Gastrocnemius medialis (tissue), 4 donors: Measurements from ENCODE around the gene MRPL22. TPM values are rescaled to one million over a fixed set of nuclear protein-coding genes. Genes with fewer than 3 reads are reported as not detected.
"Not testable (repeated sequence)": the region's sequence is repeated elsewhere in the genome, so short reads cannot be mapped to it uniquely, and the experiment has no call there.

Source experiments
- ATAC-seq, 2 donors: fragments of 150-250 bp; one replicate each; pipeline ENCODE4 v1.9.1; 2016
- DNase-seq, 2 donors: peaks; one replicate each; pipeline ENCODE4 v3.0.0-alpha.2; 2019
- H3K27ac ChIP-seq, 4 donors: fragments of 200-600 bp; sonication (generic); 1 replicate in 1 of 4; 2 replicates in 3 of 4; pipeline ENCODE4 v1.5.1; 2016 to 2018; ENCODE audit warnings: mild to moderate bottlenecking in 2 of 4, moderate library complexity in 1 of 4
- H3K27me3 ChIP-seq, 3 donors: fragments of 200-600 bp; sonication (generic) in 2 of 3; 1 replicate in 1 of 3; 2 replicates in 2 of 3; pipeline versions ENCODE4 v1.5.1 to v1.6.0; 2016 to 2019; ENCODE audit warnings: mild to moderate bottlenecking in 1 of 3, moderate library complexity in 1 of 3
- H3K36me3 ChIP-seq, 2 donors: fragments of 200-600 bp; sonication (generic) in 1 of 2; one replicate each; pipeline ENCODE4 v1.5.1; 2017 to 2018
- H3K4me1 ChIP-seq, 2 donors: fragments of 200-600 bp; sonication (generic) in 1 of 2; one replicate each; pipeline ENCODE4 v1.5.1; 2016 to 2017; ENCODE audit warnings: mild to moderate bottlenecking in 2 of 2
- H3K4me3 ChIP-seq, 4 donors: fragments of 200-600 bp; sonication (generic) in 3 of 4; 1 replicate in 1 of 4; 2 replicates in 3 of 4; pipeline ENCODE4 v1.5.1; 2016 to 2019; ENCODE audit warnings: mild to moderate bottlenecking in 2 of 4
- H3K9me3 ChIP-seq, 3 donors: fragments of 200-600 bp; sonication (generic) in 2 of 3; 1 replicate in 1 of 3; 2 replicates in 2 of 3; pipeline ENCODE4 v1.5.1; 2016 to 2019
- CTCF ChIP-seq, 5 experiments: fragments of 450-650 bp in 3 of 5; fragments of 200-600 bp in 2 of 5; sonication (generic) in 2 of 5; IDR thresholded peaks in 4 of 5; conservative IDR thresholded peaks in 1 of 5; 1 replicate in 4 of 5; 2 replicates in 1 of 5; pipeline ENCODE4 v1.5.1; 2016 to 2019; ENCODE audit warnings: antibody characterized with exemption in 5 of 5, mild to moderate bottlenecking in 3 of 5, moderate library complexity in 3 of 5
- POLR2A ChIP-seq, 2 donors: fragments of 450-650 bp; IDR thresholded peaks; one replicate each; pipeline ENCODE4 v1.6.1; 2017; ENCODE audit warnings: antibody characterized with exemption in 2 of 2, mild to moderate bottlenecking in 2 of 2, moderate library complexity in 2 of 2
- in situ Hi-C, 4 donors: fragments of 200-750 bp; cut with MboI; loops; one replicate each; pipeline versions ENCODE4 v1.15.0 to v1.8.0; 2017; ENCODE audit warnings: low sequenced_read_pairs in 4 of 4
- intact Hi-C: fragments of 100-400 bp; cut with DNase I; formaldehyde crosslinking; loops from one replicate; pipeline ENCODE4 v1.15.1; 2023; ENCODE audit warnings: low total_unique reads
- total RNA-seq, 4 donors: library from RNA; depleted of rRNA; stranded (reverse); fragments of >200 nt; gene quantifications; one replicate each; pipeline versions ENCODE4 v1.1.0 to v1.2.3, GENCODE V29; 2016

MRPL22 gene
- total RNA-seq, 4 donors from 2014 or later = 13.6 to 22.5 (median 21.0) TPM

GRCh38 chr5:154997746-154998145 lies 56.9 kb downstream of the MRPL22 start:
- DNase-seq (no peak), ATAC-seq (no peak)
- intact Hi-C loops = no loop called here
- TF ChIP-seq CTCF (IDR thresholded peaks at IDR 0.05 in 4 of 5, conservative IDR thresholded peaks at IDR 0.05 in 1 of 5) = no peak
- no peak for TF ChIP-seq POLR2A (IDR thresholded peaks at IDR 0.05)
- Histone ChIP-seq H3K36me3 (no peaks in the 10 kb centered on the region), H3K27me3 (no peaks in the 10 kb centered on the region), H3K9me3 (no peaks in the 10 kb centered on the region), H3K4me3 (no peak overlapping the region), H3K27ac (no peak overlapping the region), H3K4me1 (no peaks in the 10 kb centered on the region)
- in situ Hi-C loops = no loop called here

- H3K9me3 ChIP-seq = no peaks in the 10 kb centered on the region
- no peaks in the 10 kb centered on the region for H3K4me1 ChIP-seq
- H3K36me3 ChIP-seq = no peaks in the 10 kb centered on the region
- TF ChIP-seq POLR2A (IDR thresholded peaks at IDR 0.05) (no peak), CTCF (IDR thresholded peaks at IDR 0.05 in 4 of 5, conservative IDR thresholded peaks at IDR 0.05 in 1 of 5) (no peak)
- DNase-seq (no peak), ATAC-seq (no peak)
- no peak overlapping the region for H3K27ac ChIP-seq
- intact Hi-C loops (no loop called here), in situ Hi-C loops (no loop called here)
- no peak overlapping the region for H3K4me3 ChIP-seq
- no peaks in the 10 kb centered on the region for H3K27me3 ChIP-seq
Observed at GRCh38 chr5:154999865-155000264, 59.0 kb downstream of the MRPL22 start.

- Histone ChIP-seq H3K4me1 (no peaks in the 10 kb centered on the region), H3K36me3 (no peaks in the 10 kb centered on the region), H3K27me3 (no peaks in the 10 kb centered on the region), H3K9me3 (no peaks in the 10 kb centered on the region), H3K4me3 (no peak overlapping the region), H3K27ac (no peak overlapping the region)
- TF ChIP-seq CTCF (IDR thresholded peaks at IDR 0.05 in 4 of 5, conservative IDR thresholded peaks at IDR 0.05 in 1 of 5) = no peak
- no peak for TF ChIP-seq POLR2A (IDR thresholded peaks at IDR 0.05)
- in situ Hi-C loops = no loop called here
- intact Hi-C loops = no loop called here
- ATAC-seq (no peak), DNase-seq (no peak)
Observed at GRCh38 chr5:155001523-155001922, 60.6 kb downstream of the MRPL22 start.

- intact Hi-C loops, H3K9me3 ChIP-seq, H3K4me1 ChIP-seq, H3K27me3 ChIP-seq, H3K27ac ChIP-seq, DNase-seq, H3K4me3 ChIP-seq, ATAC-seq, in situ Hi-C loops, H3K36me3 ChIP-seq: not testable (repeated sequence)
Observed at GRCh38 chr5:155002722-155003121, 61.8 kb downstream of the MRPL22 start.

GRCh38 chr5:155004138-155004744 lies 63.4 kb downstream of the MRPL22 start:
- ATAC-seq = no peak
- H3K4me3 ChIP-seq = no peak overlapping the region
- intact Hi-C loops = no loop called here
- no peaks in the 10 kb centered on the region for H3K27me3 ChIP-seq
- in situ Hi-C loops = no loop called here
- H3K27ac ChIP-seq = no peak overlapping the region
- H3K36me3 ChIP-seq = no peaks in the 10 kb centered on the region
- DNase-seq = no peak
- no peaks in the 10 kb centered on the region for H3K4me1 ChIP-seq
- H3K9me3 ChIP-seq = no peaks in the 10 kb centered on the region
- TF ChIP-seq CTCF (IDR thresholded peaks at IDR 0.05 in 4 of 5, conservative IDR thresholded peaks at IDR 0.05 in 1 of 5) (peak in 3 of 5 experiments; percentile 12 to 33 (median 31)), POLR2A (IDR thresholded peaks at IDR 0.05) (no peak)

- H3K36me3 ChIP-seq, DNase-seq, H3K9me3 ChIP-seq, H3K4me3 ChIP-seq, H3K4me1 ChIP-seq, ATAC-seq, intact Hi-C loops, in situ Hi-C loops, H3K27me3 ChIP-seq, H3K27ac ChIP-seq: not testable (repeated sequence)
Observed at GRCh38 chr5:155006265-155006664, 65.4 kb downstream of the MRPL22 start.
